Measurements from ENCODE around the gene SEMA4D. TPM values are rescaled to one million over a fixed set of nuclear protein-coding genes. Genes with fewer than 3 reads are reported as not detected.

The SEMA4D gene
- total RNA-seq, 1 experiment from 2014 or later = 8.0 TPM

- DNase-seq (no peak), ATAC-seq (no peak)
- H3K9me3 ChIP-seq (ENCODE audit: low read length) = no peaks in the 10 kb centered on the region
- H3K9me2 ChIP-seq (replicated peaks; ENCODE audit: low read length) = no peaks in the 10 kb centered on the region
- no peak overlapping the region for H2AFZ ChIP-seq (ENCODE audit: low read length)
- H3K4me1 ChIP-seq (ENCODE audit: insufficient read depth, low read length) = no peaks in the 10 kb centered on the region
- no peaks in the 10 kb centered on the region for H3K36me3 ChIP-seq (ENCODE audit: low read depth, low read length)
- H3K79me2 ChIP-seq (ENCODE audit: low read length) = no peaks in the 10 kb centered on the region
- no TSS peak for BruUV-seq (replicated peaks)
- TF ChIP-seq, protein P1, sequence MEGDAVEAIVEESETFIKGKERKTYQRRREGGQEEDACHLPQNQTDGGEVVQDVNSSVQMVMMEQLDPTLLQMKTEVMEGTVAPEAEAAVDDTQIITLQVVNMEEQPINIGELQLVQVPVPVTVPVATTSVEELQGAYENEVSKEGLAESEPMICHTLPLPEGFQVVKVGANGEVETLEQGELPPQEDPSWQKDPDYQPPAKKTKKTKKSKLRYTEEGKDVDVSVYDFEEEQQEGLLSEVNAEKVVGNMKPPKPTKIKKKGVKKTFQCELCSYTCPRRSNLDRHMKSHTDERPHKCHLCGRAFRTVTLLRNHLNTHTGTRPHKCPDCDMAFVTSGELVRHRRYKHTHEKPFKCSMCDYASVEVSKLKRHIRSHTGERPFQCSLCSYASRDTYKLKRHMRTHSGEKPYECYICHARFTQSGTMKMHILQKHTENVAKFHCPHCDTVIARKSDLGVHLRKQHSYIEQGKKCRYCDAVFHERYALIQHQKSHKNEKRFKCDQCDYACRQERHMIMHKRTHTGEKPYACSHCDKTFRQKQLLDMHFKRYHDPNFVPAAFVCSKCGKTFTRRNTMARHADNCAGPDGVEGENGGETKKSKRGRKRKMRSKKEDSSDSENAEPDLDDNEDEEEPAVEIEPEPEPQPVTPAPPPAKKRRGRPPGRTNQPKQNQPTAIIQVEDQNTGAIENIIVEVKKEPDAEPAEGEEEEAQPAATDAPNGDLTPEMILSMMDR (conservative IDR thresholded peaks at IDR 0.05; ENCODE audit: low read depth, low read length) = no peak
- no peak for TF ChIP-seq EZH2phosphoT487 (IDR thresholded peaks at IDR 0.05; ENCODE audit: borderline replicate concordance, low read length)
- TF ChIP-seq EZH2 (IDR thresholded peaks at IDR 0.05; ENCODE audit: low read length, unreplicated experiment) = no peak
- H3K4me2 ChIP-seq (ENCODE audit: low read length) = no peak overlapping the region
- no peak overlapping the region for H3K9ac ChIP-seq (ENCODE audit: low read length)
- H3F3A ChIP-seq (ENCODE audit: low read length, unreplicated experiment) = no peaks in the 10 kb centered on the region
- intact Hi-C loops (cut with micrococcal nuclease) = no loop called here
- H3K27me3 ChIP-seq (ENCODE audit: low read length) = no peaks in the 10 kb centered on the region
- ChIA-PET CTCF (no interaction called here), POLR2A (ENCODE audit: unreplicated experiment) (no interaction called here)
- no peak overlapping the region for H3K27ac ChIP-seq (ENCODE audit: low read length)
- no peak overlapping the region for H3K4me3 ChIP-seq (ENCODE audit: low read length)
- no peaks in the 10 kb centered on the region for H4K20me1 ChIP-seq (ENCODE audit: low read length)
Observed at GRCh38 chr9:89412541-89412940, 85.4 kb downstream of the SEMA4D start.

- DNase-seq = no peak
- intact Hi-C loops (cut with micrococcal nuclease) = loop anchor here (2.0 kb wide), 1 partner anchor 65 kb away; no protein-coding TSS in a partner anchor
- Histone ChIP-seq H3K4me3 (ENCODE audit: low read length) (no peak overlapping the region), H3K9ac (ENCODE audit: low read length) (no peak overlapping the region), H3K27ac (ENCODE audit: low read length) (no peak overlapping the region), H3K27me3 (ENCODE audit: low read length) (no peaks in the 10 kb centered on the region), H3K79me2 (ENCODE audit: low read length) (no peaks in the 10 kb centered on the region), H3K9me3 (ENCODE audit: low read length) (no peaks in the 10 kb centered on the region), H3F3A (ENCODE audit: low read length, unreplicated experiment) (no peaks in the 10 kb centered on the region), H4K20me1 (ENCODE audit: low read length) (no peaks in the 10 kb centered on the region), H3K4me2 (ENCODE audit: low read length) (no peak overlapping the region), H3K4me1 (ENCODE audit: insufficient read depth, low read length) (no peaks in the 10 kb centered on the region), H2AFZ (ENCODE audit: low read length) (no peak overlapping the region), H3K36me3 (ENCODE audit: low read depth, low read length) (no peaks in the 10 kb centered on the region), H3K9me2 (replicated peaks; ENCODE audit: low read length) (no peaks in the 10 kb centered on the region)
- ChIA-PET POLR2A (ENCODE audit: unreplicated experiment) (no interaction called here), CTCF (no interaction called here)
- BruUV-seq (replicated peaks) = no TSS peak
- no peak for TF ChIP-seq EZH2 (IDR thresholded peaks at IDR 0.05; ENCODE audit: low read length, unreplicated experiment)
- TF ChIP-seq EZH2phosphoT487 (IDR thresholded peaks at IDR 0.05; ENCODE audit: borderline replicate concordance, low read length) = no peak
- TF ChIP-seq, protein P1 (conservative IDR thresholded peaks at IDR 0.05; ENCODE audit: low read depth, low read length) = no peak
- ATAC-seq = no peak
Observed at GRCh38 chr9:89411759-89412158, 86.2 kb downstream of the SEMA4D start.

DNA sequence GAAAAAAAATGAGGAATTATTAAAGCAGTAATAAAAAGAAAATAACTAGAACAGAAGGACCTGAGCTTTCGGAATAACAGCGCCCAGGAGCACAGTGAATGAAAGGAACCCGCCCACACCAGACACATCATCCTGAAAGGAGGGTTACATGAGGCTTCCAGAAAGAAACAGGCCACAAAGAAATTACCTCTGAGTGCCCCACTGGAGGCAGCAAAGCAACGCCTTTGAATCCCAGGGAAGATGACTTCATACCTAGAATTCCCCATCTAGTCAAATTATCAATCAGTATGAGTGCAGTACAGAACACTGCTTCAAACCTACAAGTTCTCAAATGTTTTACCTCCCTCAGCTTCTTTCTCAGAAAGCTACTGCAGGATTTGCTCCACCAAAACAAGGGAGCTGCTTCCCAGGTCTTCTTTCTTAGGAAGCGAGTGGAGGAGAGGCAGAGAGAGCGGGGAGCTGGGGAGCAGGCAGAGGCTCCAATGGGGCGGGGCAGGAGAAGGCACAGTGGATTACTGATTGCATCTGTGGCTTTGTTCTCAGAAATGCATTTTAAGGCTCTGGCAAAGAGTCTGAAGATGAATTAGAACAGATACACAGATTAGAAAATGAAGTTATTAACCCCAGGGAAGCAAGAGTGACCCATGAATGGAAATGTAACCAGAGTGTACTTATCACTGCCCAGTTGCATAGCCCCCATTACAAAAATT lies 87.1 kb downstream of the SEMA4D start:
- Histone ChIP-seq H4K20me1 (ENCODE audit: low read length) (no peaks in the 10 kb centered on the region), H3K27me3 (ENCODE audit: low read length) (no peaks in the 10 kb centered on the region), H3K4me2 (ENCODE audit: low read length) (no peak overlapping the region), H3K79me2 (ENCODE audit: low read length) (no peaks in the 10 kb centered on the region), H3K9me2 (replicated peaks; ENCODE audit: low read length) (no peaks in the 10 kb centered on the region), H3K4me3 (ENCODE audit: low read length) (no peak overlapping the region), H3K4me1 (ENCODE audit: insufficient read depth, low read length) (no peaks in the 10 kb centered on the region), H3K27ac (ENCODE audit: low read length) (no peak overlapping the region), H2AFZ (ENCODE audit: low read length) (no peak overlapping the region), H3K9me3 (ENCODE audit: low read length) (no peaks in the 10 kb centered on the region), H3K36me3 (ENCODE audit: low read depth, low read length) (no peaks in the 10 kb centered on the region), H3K9ac (ENCODE audit: low read length) (no peak overlapping the region), H3F3A (ENCODE audit: low read length, unreplicated experiment) (no peaks in the 10 kb centered on the region)
- BruUV-seq (replicated peaks) = no TSS peak
- TF ChIP-seq, protein P1 (conservative IDR thresholded peaks at IDR 0.05; ENCODE audit: low read depth, low read length) = peak; percentile 43
- TF ChIP-seq EZH2phosphoT487 (IDR thresholded peaks at IDR 0.05; ENCODE audit: borderline replicate concordance, low read length) (no peak), EZH2 (IDR thresholded peaks at IDR 0.05; ENCODE audit: low read length, unreplicated experiment) (no peak)
- intact Hi-C loops (cut with micrococcal nuclease) = loop anchor here (1.0 to 2.0 kb wide), 2 partner anchors 66 to 139 kb away; no protein-coding TSS in a partner anchor
- DNase-seq (peak; percentile 22), ATAC-seq (peak; percentile 30; the same call in 1 of the 2 replicates)
- ChIA-PET CTCF (interaction anchor here (0.7 to 1.4 kb wide), 2 partner anchors 20 to 138 kb away, joined by 3 to 10 read pairs; no protein-coding TSS in a partner anchor), POLR2A (ENCODE audit: unreplicated experiment) (no interaction called here)
